Body of pancreas (tissue), 4 donors: Measurements from ENCODE around the gene ITGB2. TPM values are rescaled to one million over a fixed set of nuclear protein-coding genes. Genes with fewer than 3 reads are reported as not detected.

Source experiments
- ATAC-seq: fragments of 150-250 bp; one replicate; pipeline ENCODE4 v1.9.1; 2016
- DNase-seq, 4 donors: peaks; one replicate each; pipeline ENCODE4 v3.0.0-alpha.2; 2019
- H3K27ac ChIP-seq, 4 donors: fragments of 200-600 bp; sonication (generic); 1 replicate in 3 of 4; 2 replicates in 1 of 4; pipeline versions ENCODE4 v1.5.1 to v1.6.1; 2016 to 2019; ENCODE audit warnings: mild to moderate bottlenecking in 1 of 4, mixed read lengths in 1 of 4, moderate library complexity in 1 of 4
- H3K27me3 ChIP-seq, 2 donors: fragments of 200-600 bp; sonication (generic); one replicate each; pipeline ENCODE4 v1.6.0; 2016; ENCODE audit warnings: mild to moderate bottlenecking in 1 of 2
- H3K36me3 ChIP-seq, 2 donors: fragments of 200-600 bp; sonication (generic); replicated peaks in 1 of 2; 2 replicates each; pipeline ENCODE4 v1.5.1; 2016; ENCODE audit warnings: low read depth in 2 of 2; ENCODE audit not compliant: insufficient read depth in 1 of 2
- H3K4me1 ChIP-seq: fragments of 200-600 bp; sonication (generic); one replicate; pipeline ENCODE4 v1.6.0; 2016
- H3K4me3 ChIP-seq, 2 donors: fragments of 200-600 bp; sonication (generic); 1 replicate in 1 of 2; 2 replicates in 1 of 2; pipeline ENCODE4 v1.5.1; 2016 to 2019
- H3K9me3 ChIP-seq, 3 donors: fragments of 200-600 bp; sonication (generic); 1 replicate in 2 of 3; 2 replicates in 1 of 3; pipeline ENCODE4 v1.5.1; 2016
- POLR2A ChIP-seq, 3 donors: fragments of 450-650 bp; IDR thresholded peaks; one replicate each; pipeline ENCODE4 v1.6.1; 2016; ENCODE audit warnings: antibody characterized with exemption in 3 of 3, mild to moderate bottlenecking in 2 of 3
- WGBS, 2 donors: methylation state at CpG; one replicate each; pipeline ENCODE4 v1.1.5; 2017; 5-methylcytosine and 5-hydroxymethylcytosine counted together
- intact Hi-C: fragments of 100-400 bp; cut with DNase I; formaldehyde crosslinking; loops from one replicate; pipeline ENCODE4 v1.15.1; 2023
- total RNA-seq, 2 donors: library from RNA; depleted of rRNA; stranded (reverse); fragments of >200 nt; gene quantifications; one replicate each; pipeline ENCODE4 v1.1.0, GENCODE V29; 2016
- TF ChIP-seq, protein P1 (sequence below), 7 experiments: fragments of 450-650 bp in 4 of 7; fragments of 200-600 bp in 3 of 7; sonication (generic) in 3 of 7; IDR thresholded peaks; one replicate each; pipeline ENCODE4 v1.5.1; 2016 to 2019; ENCODE audit warnings: antibody characterized with exemption in 7 of 7

Gene ITGB2
- total RNA-seq, 2 donors from 2014 or later: 17.8 to 23.3 TPM

- no peak for TF ChIP-seq POLR2A (IDR thresholded peaks at IDR 0.05)
- TF ChIP-seq, protein P1, sequence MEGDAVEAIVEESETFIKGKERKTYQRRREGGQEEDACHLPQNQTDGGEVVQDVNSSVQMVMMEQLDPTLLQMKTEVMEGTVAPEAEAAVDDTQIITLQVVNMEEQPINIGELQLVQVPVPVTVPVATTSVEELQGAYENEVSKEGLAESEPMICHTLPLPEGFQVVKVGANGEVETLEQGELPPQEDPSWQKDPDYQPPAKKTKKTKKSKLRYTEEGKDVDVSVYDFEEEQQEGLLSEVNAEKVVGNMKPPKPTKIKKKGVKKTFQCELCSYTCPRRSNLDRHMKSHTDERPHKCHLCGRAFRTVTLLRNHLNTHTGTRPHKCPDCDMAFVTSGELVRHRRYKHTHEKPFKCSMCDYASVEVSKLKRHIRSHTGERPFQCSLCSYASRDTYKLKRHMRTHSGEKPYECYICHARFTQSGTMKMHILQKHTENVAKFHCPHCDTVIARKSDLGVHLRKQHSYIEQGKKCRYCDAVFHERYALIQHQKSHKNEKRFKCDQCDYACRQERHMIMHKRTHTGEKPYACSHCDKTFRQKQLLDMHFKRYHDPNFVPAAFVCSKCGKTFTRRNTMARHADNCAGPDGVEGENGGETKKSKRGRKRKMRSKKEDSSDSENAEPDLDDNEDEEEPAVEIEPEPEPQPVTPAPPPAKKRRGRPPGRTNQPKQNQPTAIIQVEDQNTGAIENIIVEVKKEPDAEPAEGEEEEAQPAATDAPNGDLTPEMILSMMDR (IDR thresholded peaks at IDR 0.05): no peak
- no peak overlapping the region for H3K4me3 ChIP-seq
- no peak overlapping the region for H3K27ac ChIP-seq
- H3K36me3 ChIP-seq: no peaks in the 10 kb centered on the region
- ATAC-seq: no peak
- peaks cover 0 to 5% of the 10 kb centered on the region in 2 donors for H3K27me3 ChIP-seq
- no peaks in the 10 kb centered on the region for H3K9me3 ChIP-seq
- WGBS, 2 donors: 71 to 78% methylated on average over 3 to 11 of the region's 11 CpGs
- H3K4me1 ChIP-seq: no peaks in the 10 kb centered on the region
- intact Hi-C loops: no loop called here
- no peak for DNase-seq
Measured at GRCh38 chr21:44887126-44887806, 33.4 kb downstream of the ITGB2 start.

- TF ChIP-seq POLR2A (IDR thresholded peaks at IDR 0.05): no peak
- TF ChIP-seq, protein P1 (IDR thresholded peaks at IDR 0.05): no peak
- Histone ChIP-seq H3K9me3 (no peaks in the 10 kb centered on the region), H3K4me1 (peaks cover 4% of the 10 kb centered on the region), H3K27ac (no peak overlapping the region), H3K4me3 (no peak overlapping the region), H3K27me3 (peaks cover 0 to 5% of the 10 kb centered on the region in 2 donors), H3K36me3 (no peaks in the 10 kb centered on the region)
- intact Hi-C loops: no loop called here
- no peak for ATAC-seq
- DNase-seq: no peak
- 77 to 78% methylated on average over 25 to 44 of the region's 44 CpGs for WGBS, 2 donors
Measured at GRCh38 chr21:44886113-44887075, 34.3 kb downstream of the ITGB2 start.

GRCh38 chr21:44885615-44886014 lies 35.1 kb downstream of the ITGB2 start:
- WGBS, 2 donors: 65 to 70% methylated on average over 11 of the region's 11 CpGs
- no peak for DNase-seq
- H3K4me1 ChIP-seq: peaks cover 9% of the 10 kb centered on the region
- intact Hi-C loops: no loop called here
- TF ChIP-seq POLR2A (IDR thresholded peaks at IDR 0.05): no peak
- TF ChIP-seq, protein P1 (IDR thresholded peaks at IDR 0.05): no peak
- H3K27me3 ChIP-seq: peaks cover 0 to 5% of the 10 kb centered on the region in 2 donors
- no peaks in the 10 kb centered on the region for H3K9me3 ChIP-seq
- H3K27ac ChIP-seq: no peak overlapping the region
- ATAC-seq: no peak
- no peak overlapping the region for H3K4me3 ChIP-seq
- no peaks in the 10 kb centered on the region for H3K36me3 ChIP-seq

DNA sequence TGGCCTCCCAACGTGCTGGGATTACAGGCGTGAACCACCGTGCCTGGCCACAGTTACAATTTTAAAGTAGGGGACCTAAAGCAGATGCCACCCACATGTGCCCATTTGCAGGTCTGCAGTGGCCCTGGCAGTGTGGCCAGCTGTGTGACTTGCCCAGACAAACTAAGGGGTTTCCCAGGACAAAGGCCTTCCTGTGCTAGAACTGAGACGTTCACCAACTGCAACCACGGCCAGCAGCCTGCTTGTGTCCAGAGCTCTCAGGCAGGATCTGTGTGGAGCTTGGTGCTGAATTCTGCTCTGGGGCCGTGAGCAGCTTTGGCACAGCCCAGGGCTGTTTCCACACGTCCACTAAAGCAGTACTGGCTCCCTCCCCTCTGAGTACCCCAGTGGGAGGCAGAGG lies 36.6 kb downstream of the ITGB2 start:
- H3K27ac ChIP-seq: no peak overlapping the region
- H3K36me3 ChIP-seq: no peaks in the 10 kb centered on the region
- H3K4me3 ChIP-seq: no peak overlapping the region
- H3K4me1 ChIP-seq: peaks cover 9% of the 10 kb centered on the region
- TF ChIP-seq, protein P1 (IDR thresholded peaks at IDR 0.05): no peak
- no peak for TF ChIP-seq POLR2A (IDR thresholded peaks at IDR 0.05)
- DNase-seq: no peak
- H3K27me3 ChIP-seq: no peaks in the 10 kb centered on the region
- ATAC-seq: no peak
- intact Hi-C loops: no loop called here
- 54 to 81% methylated on average over 2 to 7 of the region's 7 CpGs for WGBS, 2 donors
- no peaks in the 10 kb centered on the region for H3K9me3 ChIP-seq
